NCI-H146 treated with DMSO at 0.1 percent for 48 hours (cell line): ENCODE data around the gene MYO3B.

Experiments used
- DNase-seq: peaks from one replicate; lab custom pipeline; 2025; ENCODE audit not compliant: unreplicated experiment; lab: John Stamatoyannopoulos, UW

Gene MYO3B

GRCh38 chr2:170298115-170298514, 120.2 kb downstream of the MYO3B start:
- DNase-seq = no peak

- no peak for DNase-seq
These were observed 121.0 kb downstream of the MYO3B start for GRCh38 chr2:170298861-170299429.

GRCh38 chr2:170300993-170301392, 123.0 kb downstream of the MYO3B start:
- no peak for DNase-seq

- DNase-seq = no peak
These were observed 123.7 kb downstream of the MYO3B start for GRCh38 chr2:170301626-170302025.

- no peak for DNase-seq
These were observed 127.8 kb downstream of the MYO3B start for GRCh38 chr2:170305711-170306110.

GRCh38 chr2:170306293-170306873, 128.4 kb downstream of the MYO3B start:
- no peak for DNase-seq

- DNase-seq = no peak
These were observed 129.1 kb downstream of the MYO3B start for GRCh38 chr2:170307052-170307451.

GRCh38 chr2:170307555-170308351, 129.8 kb downstream of the MYO3B start:
- DNase-seq = peak; percentile 78

- DNase-seq = no peak
These were observed 133.0 kb downstream of the MYO3B start for GRCh38 chr2:170310876-170311502.

GRCh38 chr2:170313347-170313991, 135.5 kb downstream of the MYO3B start:
- DNase-seq = peak; percentile 42

- no peak for DNase-seq
These were observed 136.0 kb downstream of the MYO3B start for GRCh38 chr2:170313992-170314348.

GRCh38 chr2:170314744-170315447, 136.9 kb downstream of the MYO3B start:
- no peak for DNase-seq

- no peak for DNase-seq
These were observed 143.0 kb downstream of the MYO3B start for GRCh38 chr2:170320948-170321347.

- no peak for DNase-seq
These were observed 143.6 kb downstream of the MYO3B start for GRCh38 chr2:170321526-170321925.

GRCh38 chr2:170322140-170322766, 144.3 kb downstream of the MYO3B start:
- no peak for DNase-seq

GRCh38 chr2:170323743-170324142, 145.8 kb downstream of the MYO3B start:
- no peak for DNase-seq

- DNase-seq = peak; percentile 80
These were observed 146.7 kb downstream of the MYO3B start for GRCh38 chr2:170324640-170325046.

GRCh38 chr2:170330881-170331280, 152.9 kb downstream of the MYO3B start:
- no peak for DNase-seq

- peak; percentile 86 for DNase-seq
These were observed 154.9 kb downstream of the MYO3B start for GRCh38 chr2:170332676-170333402.

- no peak for DNase-seq
These were observed 157.4 kb downstream of the MYO3B start for GRCh38 chr2:170335351-170335750.
